Common myeloid progenitor, CD34-positive (primary cell): ENCODE measurements around the gene TAF11L6.
"Not testable (repeated sequence)": the region's sequence is repeated elsewhere in the genome, so short reads cannot be mapped to it uniquely, and the experiment has no call there.

Experiments used
- CTCF ChIA-PET: fragments of 350-600 bp; sonication (Branson Sonifier 250); formaldehyde crosslinking; loops from one replicate; lab custom pipeline; 2021; ENCODE audit warnings: antibody characterized with exemption; lab: Charles Lee
- POLR2A ChIA-PET: fragments of 350-600 bp; sonication (Branson Sonifier 250); formaldehyde crosslinking; loops from one replicate; lab custom pipeline; 2021; ENCODE audit warnings: antibody characterized with exemption; lab: Charles Lee
- DNase-seq, 3 donors: peaks; one replicate each; pipeline versions ENCODE4 v3.0.0 to v3.0.0-alpha.2; 2013
- H3K27ac ChIP-seq, 2 experiments: 1 replicate in 1 of 2; 2 replicates in 1 of 2; pipeline ENCODE4 v1.7.0; 2013; ENCODE audit warnings: inconsistent platforms in 2 of 2, low read length in 2 of 2, mild to moderate bottlenecking in 2 of 2, low read depth in 1 of 2, moderate library complexity in 1 of 2; ENCODE audit not compliant: severe bottlenecking in 2 of 2, insufficient read depth in 1 of 2, poor library complexity in 1 of 2
- H3K27me3 ChIP-seq, 5 experiments: replicated peaks in 2 of 5; 1 replicate in 3 of 5; 2 replicates in 2 of 5; pipeline versions ENCODE4 v1.6.1 to v1.7.0; 2013; ENCODE audit warnings: low read length in 4 of 5, mild to moderate bottlenecking in 2 of 5, moderate library complexity in 2 of 5, inconsistent platforms in 1 of 5; ENCODE audit not compliant: insufficient read depth in 5 of 5, control insufficient read depth in 4 of 5
- H3K36me3 ChIP-seq, 4 experiments: 1 replicate in 2 of 4; 2 replicates in 2 of 4; pipeline versions ENCODE4 v1.6.1 to v1.7.0; 2013; ENCODE audit warnings: low read length in 3 of 4, control low read depth in 1 of 4, mild to moderate bottlenecking in 1 of 4; ENCODE audit not compliant: control insufficient read depth in 4 of 4, insufficient read depth in 4 of 4
- H3K4me1 ChIP-seq, 4 experiments: 1 replicate in 3 of 4; 2 replicates in 1 of 4; pipeline versions ENCODE4 v1.6.1 to v1.7.1; 2013; ENCODE audit warnings: low read length in 3 of 4, mild to moderate bottlenecking in 3 of 4, control low read depth in 1 of 4, inconsistent platforms in 1 of 4, moderate library complexity in 1 of 4; ENCODE audit not compliant: control insufficient read depth in 4 of 4, insufficient read depth in 4 of 4; ENCODE audit errors: control extremely low read depth in 1 of 4
- H3K4me3 ChIP-seq, 7 experiments: 1 replicate in 4 of 7; 2 replicates in 3 of 7; pipeline versions ENCODE4 v1.5.1 to v1.7.0; 2013; ENCODE audit warnings: mild to moderate bottlenecking in 7 of 7, low read length in 6 of 7, moderate library complexity in 6 of 7, inconsistent platforms in 2 of 7, low read depth in 2 of 7, control low read depth in 1 of 7; ENCODE audit not compliant: insufficient read depth in 4 of 7, control insufficient read depth in 1 of 7; ENCODE audit errors: extremely low read depth in 1 of 7
- H3K9me3 ChIP-seq, 5 experiments: 1 replicate in 4 of 5; 2 replicates in 1 of 5; pipeline versions ENCODE4 v1.6.1 to v1.7.1; 2013; ENCODE audit warnings: low read length in 4 of 5, mild to moderate bottlenecking in 2 of 5, inconsistent platforms in 1 of 5, low read depth in 1 of 5, moderate library complexity in 1 of 5; ENCODE audit not compliant: control insufficient read depth in 4 of 5, insufficient read depth in 2 of 5; ENCODE audit errors: control extremely low read depth in 1 of 5
- WGBS: methylation state at CpG from one replicate; pipeline ENCODE4 v1.1.5; 2013; ENCODE audit not compliant: insufficient coverage; 5-methylcytosine and 5-hydroxymethylcytosine counted together

TAF11L6 gene

GRCh38 chr5:17524935-17525334 lies 3.5 kb upstream of the TAF11L6 start, which contains the start of gene TAF11L5:
Gene TAF11L5, plus strand, starts transcription at chr5:17525235.
- POLR2A ChIA-PET, H3K9me3 ChIP-seq, H3K4me3 ChIP-seq, H3K4me1 ChIP-seq, H3K27me3 ChIP-seq, H3K27ac ChIP-seq, H3K36me3 ChIP-seq, DNase-seq, CTCF ChIA-PET: not testable (repeated sequence)
- no CpG with 5 or more reads among the region's 15 CpGs for WGBS

DNA sequence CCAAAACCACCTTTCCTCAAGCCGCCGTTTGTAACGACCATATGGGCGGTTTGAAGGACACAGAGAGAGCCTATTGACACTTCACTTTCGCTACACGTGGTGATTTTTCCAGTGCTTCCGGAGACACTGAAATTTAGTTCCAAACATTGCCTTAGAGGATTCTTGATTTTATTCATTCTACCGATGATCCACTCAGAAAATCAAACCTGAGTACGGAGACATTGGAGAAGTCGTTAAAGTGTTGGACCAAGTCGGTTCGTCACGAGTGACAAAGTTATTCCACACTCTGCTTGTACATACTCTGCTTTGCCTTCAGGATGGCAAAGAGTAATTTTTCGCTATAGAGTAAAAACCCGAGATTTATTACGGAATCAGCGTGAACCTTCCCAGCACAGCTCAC lies 2.0 kb upstream of the TAF11L6 start:
- peak in 1 of 3 donors; percentile 6 for DNase-seq
- 97% methylated on average over 4 of the region's 17 CpGs for WGBS
- H3K27ac ChIP-seq, H3K9me3 ChIP-seq, H3K27me3 ChIP-seq, H3K36me3 ChIP-seq, POLR2A ChIA-PET, H3K4me1 ChIP-seq, H3K4me3 ChIP-seq, CTCF ChIA-PET: not testable (repeated sequence)
